GM23338 (cell line): Measurements from ENCODE around the gene FAM13A.

Source experiments
- CREB1 ChIP-seq: fragments of 250-450 bp; sonication (Bioruptor Pico); IDR thresholded peaks from 2 replicates; pipeline ENCODE4 v1.5.0; 2020; ENCODE audit warnings: low read depth, mild to moderate bottlenecking, moderate library complexity
- CTCF ChIP-seq, 2 experiments: fragments of 200-600 bp in 1 of 2; sonication (generic) in 1 of 2; conservative IDR thresholded peaks; 2 replicates each; pipeline versions ENCODE4 v1.5.1 to v1.6.1; 2016 to 2017; ENCODE audit warnings: antibody characterized with exemption in 2 of 2, low read depth in 2 of 2, mild to moderate bottlenecking in 2 of 2, moderate library complexity in 1 of 2
- EZH2 ChIP-seq: fragments of 200-600 bp; sonication (generic); IDR thresholded peaks from one replicate; pipeline ENCODE4 v1.8.0; 2017; ENCODE audit warnings: antibody characterized with exemption, mild to moderate bottlenecking, low read depth; ENCODE audit not compliant: unreplicated experiment
- EZH2phosphoT487 ChIP-seq: fragments of 200-600 bp; sonication (generic); IDR thresholded peaks from one replicate; pipeline ENCODE4 v1.8.1; 2018; ENCODE audit warnings: antibody characterized with exemption; ENCODE audit not compliant: unreplicated experiment
- NANOG ChIP-seq: IDR thresholded peaks from 2 replicates; pipeline ENCODE4 v1.6.1; 2016; ENCODE audit warnings: antibody characterized with exemption, borderline replicate concordance
- POLR2AphosphoS5 ChIP-seq: IDR thresholded peaks from 2 replicates; pipeline ENCODE4 v1.6.1; 2016; ENCODE audit warnings: antibody characterized with exemption, low read depth
- STAT1 ChIP-seq: IDR thresholded peaks from one replicate; pipeline ENCODE4 v1.6.1; 2016; ENCODE audit warnings: antibody characterized with exemption; ENCODE audit not compliant: unreplicated experiment
- ZNF114 ChIP-seq: fragments of 250-450 bp; sonication (Bioruptor Pico); IDR thresholded peaks from 2 replicates; pipeline ENCODE4 v1.5.0; 2020; ENCODE audit warnings: mild to moderate bottlenecking, moderate library complexity
- ZNF331 ChIP-seq: fragments of 250-450 bp; sonication (Bioruptor Pico); IDR thresholded peaks from 2 replicates; pipeline ENCODE4 v1.5.0; 2020; ENCODE audit warnings: low read depth, mild to moderate bottlenecking, moderate library complexity
- TF ChIP-seq, protein P1 (sequence below): IDR thresholded peaks from one replicate; pipeline ENCODE4 v1.6.1; 2018; ENCODE audit warnings: antibody characterized with exemption; ENCODE audit not compliant: unreplicated experiment

DNA sequence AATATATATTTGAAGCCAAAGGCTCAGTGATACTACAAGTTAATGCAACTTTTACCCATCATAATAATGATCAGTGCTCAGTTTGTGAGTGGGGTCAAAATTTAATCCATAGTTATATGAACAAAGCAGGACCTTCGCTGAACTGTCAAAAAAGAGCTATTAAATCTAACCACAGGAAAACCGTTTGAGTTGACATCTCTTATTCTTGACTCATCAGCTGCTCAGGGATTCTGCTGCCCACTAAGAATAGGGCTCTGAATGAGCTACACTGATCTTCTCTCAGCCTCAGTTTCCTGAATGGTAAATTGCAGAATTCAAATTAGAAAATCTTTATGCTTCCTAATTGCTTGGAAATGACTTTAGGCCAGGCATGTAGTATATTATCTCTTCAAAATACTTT, 314.4 kb downstream of the FAM13A start:
- TF ChIP-seq CTCF (conservative IDR thresholded peaks at IDR 0.05; ENCODE audit: low read depth in 2 of 2) (no peak), EZH2 (no peak), CREB1 (CRISPR knock-in tag) (no peak), NANOG (no peak), POLR2AphosphoS5 (no peak), ZNF114 (CRISPR knock-in tag) (no peak), EZH2phosphoT487 (no peak), STAT1 (no peak), ZNF331 (CRISPR knock-in tag) (no peak)
- TF ChIP-seq, protein P1, sequence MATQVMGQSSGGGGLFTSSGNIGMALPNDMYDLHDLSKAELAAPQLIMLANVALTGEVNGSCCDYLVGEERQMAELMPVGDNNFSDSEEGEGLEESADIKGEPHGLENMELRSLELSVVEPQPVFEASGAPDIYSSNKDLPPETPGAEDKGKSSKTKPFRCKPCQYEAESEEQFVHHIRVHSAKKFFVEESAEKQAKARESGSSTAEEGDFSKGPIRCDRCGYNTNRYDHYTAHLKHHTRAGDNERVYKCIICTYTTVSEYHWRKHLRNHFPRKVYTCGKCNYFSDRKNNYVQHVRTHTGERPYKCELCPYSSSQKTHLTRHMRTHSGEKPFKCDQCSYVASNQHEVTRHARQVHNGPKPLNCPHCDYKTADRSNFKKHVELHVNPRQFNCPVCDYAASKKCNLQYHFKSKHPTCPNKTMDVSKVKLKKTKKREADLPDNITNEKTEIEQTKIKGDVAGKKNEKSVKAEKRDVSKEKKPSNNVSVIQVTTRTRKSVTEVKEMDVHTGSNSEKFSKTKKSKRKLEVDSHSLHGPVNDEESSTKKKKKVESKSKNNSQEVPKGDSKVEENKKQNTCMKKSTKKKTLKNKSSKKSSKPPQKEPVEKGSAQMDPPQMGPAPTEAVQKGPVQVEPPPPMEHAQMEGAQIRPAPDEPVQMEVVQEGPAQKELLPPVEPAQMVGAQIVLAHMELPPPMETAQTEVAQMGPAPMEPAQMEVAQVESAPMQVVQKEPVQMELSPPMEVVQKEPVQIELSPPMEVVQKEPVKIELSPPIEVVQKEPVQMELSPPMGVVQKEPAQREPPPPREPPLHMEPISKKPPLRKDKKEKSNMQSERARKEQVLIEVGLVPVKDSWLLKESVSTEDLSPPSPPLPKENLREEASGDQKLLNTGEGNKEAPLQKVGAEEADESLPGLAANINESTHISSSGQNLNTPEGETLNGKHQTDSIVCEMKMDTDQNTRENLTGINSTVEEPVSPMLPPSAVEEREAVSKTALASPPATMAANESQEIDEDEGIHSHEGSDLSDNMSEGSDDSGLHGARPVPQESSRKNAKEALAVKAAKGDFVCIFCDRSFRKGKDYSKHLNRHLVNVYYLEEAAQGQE = no peak
